Stimulated activated CD8-positive, alpha-beta memory T cell treated with anti-CD3 and anti-CD28 coated beads, Interleukin-2, amount 100 ng/mL, for 1 hour (primary cell): ENCODE measurements around the gene OR6S1.
"Not testable (repeated sequence)": the region's sequence is repeated elsewhere in the genome, so short reads cannot be mapped to it uniquely, and the experiment has no call there.

ENCODE experiments used
- DNase-seq, 2 donors: peaks; one replicate each; pipeline ENCODE4 v3.0.0-alpha.2; 2020; ENCODE audit warnings: low read depth in 2 of 2

OR6S1 gene

DNA sequence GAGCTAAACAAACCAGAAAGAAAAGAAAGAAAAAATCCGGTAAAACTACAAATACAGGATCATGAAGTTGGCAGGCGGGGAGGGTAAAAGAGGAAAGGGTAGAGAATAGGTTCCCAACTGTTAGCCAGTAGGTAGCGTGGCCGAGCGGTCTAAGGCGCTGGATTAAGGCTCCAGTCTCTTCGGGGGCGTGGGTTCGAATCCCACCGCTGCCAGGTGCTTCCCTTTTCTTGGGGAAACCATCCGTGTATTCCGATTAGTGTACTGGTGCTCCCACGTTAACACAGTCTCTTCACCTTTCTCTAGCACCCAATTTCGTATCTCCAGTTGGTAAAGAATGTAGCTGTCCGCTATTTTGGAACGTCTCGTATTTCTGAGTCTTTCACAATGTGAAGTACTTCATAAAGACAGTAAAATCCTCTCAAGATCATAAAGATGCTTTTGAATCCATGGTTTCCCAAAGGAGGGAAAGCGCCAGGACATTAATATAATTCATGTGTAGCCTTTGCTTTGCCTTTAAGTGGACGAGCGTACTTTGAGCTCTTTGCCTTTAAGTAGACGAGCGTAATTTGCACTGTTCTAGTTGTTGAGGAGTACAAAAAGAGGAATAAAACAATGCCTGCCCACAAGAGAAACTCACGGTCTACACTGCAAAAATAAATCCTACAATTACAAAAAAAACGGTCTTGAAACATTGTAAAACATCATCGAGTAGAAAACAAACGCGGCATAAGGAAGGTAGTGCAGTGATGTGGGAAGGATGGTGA is 31.3 kb downstream of the OR6S1 start:
- peak; percentile 37 to 52 for DNase-seq

DNA sequence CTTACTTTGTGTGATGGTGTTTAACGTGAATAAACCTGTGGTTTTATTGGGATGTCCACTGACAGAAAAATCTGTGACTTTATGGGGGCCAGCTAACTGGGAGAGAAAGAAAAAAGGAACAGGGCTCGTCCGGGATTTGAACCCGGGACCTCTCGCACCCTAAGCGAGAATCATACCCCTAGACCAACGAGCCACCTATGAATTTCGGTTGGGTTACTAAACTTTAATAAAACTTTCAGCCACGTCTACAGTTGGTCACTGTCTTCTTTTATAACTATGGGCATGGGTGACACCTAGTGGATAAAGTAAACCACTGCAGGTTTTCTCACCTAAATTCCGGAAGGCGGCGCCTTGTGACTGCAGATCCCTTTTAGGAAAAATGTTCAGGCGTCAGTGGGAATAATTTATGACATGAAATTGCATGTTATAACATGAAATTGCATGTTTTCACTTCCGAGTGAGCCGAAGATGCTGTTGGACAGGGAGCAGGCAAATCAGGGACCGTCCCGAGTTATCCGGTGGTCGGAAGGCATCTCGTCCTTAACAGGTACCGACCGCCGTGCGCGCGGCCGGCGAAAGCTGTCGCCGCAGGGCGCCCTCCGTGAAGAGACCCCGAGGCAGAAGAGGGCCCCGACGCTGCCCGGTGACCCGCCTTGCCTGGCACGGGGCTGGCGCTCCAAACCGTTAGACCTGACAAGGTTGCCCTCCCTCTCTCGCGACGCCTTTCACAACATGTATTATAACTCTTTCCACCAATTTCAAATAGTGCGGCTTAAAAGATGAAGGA is 32.1 kb downstream of the OR6S1 start:
- no peak for DNase-seq

DNA sequence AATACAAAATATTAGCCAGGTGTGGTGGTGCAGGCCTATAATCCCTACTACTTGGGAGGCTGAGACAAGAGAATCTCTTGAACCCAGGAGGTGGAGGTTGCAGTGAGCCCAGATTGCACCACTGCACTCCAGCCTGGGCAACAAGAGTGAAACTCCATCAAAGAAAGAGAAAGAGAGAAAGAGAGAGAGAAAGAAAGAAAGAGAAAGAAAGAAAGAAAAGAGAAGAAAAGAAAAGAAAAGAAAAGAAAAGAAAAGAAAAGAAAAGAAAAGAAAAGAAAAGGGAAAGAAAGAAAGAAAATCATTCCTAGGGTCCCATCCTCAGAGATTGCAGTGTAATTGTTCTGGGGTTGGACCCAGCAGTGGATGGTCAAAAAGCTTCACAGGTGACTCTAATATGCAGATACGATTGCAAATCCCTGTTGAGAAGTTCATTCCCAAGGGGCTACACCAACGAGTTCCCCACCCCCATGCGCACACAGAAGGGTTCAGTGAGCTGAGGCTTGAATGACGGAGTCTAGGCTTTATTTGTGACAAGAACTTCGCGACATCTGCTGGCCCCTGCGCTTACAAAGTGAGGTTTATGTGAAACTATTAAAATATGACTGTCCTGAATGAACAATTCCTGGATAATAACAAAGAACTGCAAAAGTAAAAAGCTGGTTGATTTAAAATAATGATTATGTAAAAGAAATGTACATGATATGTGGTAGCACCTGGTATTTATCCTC is 32.9 kb downstream of the OR6S1 start:
- no peak for DNase-seq

DNA sequence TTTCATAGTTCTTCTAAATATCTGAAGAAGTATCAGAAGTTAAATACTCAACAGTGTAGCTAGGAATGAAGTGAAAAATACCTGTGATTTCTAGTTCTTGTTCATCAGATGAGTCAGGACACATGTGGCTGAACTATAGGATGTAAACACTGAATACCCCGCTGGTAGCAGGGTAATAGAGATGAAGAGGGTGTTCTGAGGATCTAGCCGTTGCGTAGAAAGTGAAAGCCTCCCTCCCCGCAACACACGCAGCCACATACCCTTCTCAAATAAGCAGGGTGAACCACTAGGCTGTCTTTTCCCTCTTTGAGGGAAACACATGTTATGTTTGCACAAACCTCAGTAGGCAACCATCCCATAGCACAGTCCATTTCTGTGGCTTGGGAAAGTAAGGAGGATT is 33.9 kb downstream of the OR6S1 start:
- no peak for DNase-seq

DNA sequence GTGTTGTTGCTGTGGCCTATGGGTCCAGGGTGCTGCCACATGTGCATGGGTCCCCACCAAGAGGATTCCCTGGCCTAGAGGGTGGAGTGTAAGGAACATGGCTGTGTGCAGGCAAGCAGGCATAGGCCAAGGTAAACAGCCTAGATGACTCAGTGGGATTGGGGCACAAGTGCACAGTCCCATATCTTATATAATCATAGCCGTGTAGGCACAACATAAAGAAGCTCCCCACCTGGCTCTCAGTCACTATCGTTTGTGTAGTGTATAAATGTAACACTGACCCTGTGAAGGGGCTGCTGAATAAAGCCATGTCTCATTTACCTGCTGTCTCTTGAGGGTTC is 34.6 kb downstream of the OR6S1 start:
- no peak for DNase-seq

DNA sequence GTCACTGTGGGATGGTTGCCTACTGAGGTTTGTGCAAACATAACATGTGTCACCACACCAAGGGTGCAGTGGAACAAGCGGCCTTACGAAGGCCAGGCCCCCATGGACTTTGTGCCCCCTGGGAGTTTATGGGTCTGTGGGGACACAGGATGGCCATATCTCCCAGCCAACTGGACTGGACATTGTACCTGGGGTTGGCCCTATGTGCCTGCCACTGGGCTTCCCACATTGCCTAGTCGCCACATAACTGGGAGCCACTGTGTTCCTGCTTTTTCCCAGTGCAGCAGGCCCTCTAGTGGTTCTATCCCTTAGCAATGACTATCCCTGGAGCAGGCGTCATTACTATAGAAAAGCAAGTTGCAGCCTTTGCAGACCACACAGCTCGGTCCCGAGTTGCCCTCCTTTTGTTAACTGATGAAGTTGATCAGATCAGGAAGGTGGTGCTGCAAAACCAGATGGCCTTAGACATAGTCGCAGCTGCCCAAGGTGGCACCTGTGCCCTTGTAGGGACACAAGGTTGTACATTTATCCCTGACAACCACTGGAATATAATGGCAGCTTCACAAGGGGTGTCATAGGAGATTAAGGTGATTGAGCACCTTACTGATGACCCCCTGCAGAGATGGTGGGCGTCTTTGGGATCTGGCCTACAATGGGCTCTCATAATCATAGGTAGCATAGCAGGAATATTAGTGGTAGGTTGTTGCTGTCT is 35.1 kb downstream of the OR6S1 start:
- no peak for DNase-seq

DNA sequence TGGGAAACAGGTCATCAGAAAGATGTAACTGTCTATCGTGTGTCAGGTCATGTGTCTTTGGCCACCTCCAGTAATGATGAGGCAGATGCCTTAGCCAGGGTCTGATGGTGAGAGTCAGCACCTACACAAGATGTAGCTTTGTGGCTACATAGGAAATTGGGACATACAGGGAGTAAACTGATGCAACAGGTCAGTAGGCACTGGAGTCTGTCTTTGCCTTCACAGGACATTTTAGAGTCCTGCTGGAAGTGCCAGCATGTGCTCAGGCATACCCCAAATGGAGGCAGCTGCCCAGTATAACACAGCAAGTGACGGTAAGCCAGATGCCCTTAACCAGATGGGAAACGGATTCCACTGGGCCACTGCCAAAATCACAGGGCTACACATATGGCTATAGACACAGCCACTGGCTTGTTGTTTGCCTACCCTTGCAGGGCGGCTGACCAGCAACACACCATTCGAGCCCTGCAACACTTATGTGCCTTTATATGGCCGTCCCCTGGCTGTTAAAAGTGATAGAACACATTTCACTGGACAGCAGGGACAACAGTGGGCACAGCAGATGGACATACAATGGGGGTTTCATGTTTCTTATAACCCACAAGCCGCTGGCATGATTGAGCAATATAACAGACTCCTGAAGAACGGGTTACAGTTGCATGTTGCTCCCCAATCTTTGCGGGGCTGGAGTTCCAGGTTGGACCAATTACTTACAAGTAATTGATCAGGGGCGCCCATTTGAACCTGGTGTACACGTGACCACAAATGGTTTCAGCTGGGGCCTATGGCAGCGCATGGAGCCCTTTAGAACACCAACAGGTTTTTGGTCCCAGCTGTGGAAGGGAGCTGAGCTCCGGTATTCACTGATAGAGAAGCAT is 37.4 kb downstream of the OR6S1 start:
- no peak for DNase-seq

DNA sequence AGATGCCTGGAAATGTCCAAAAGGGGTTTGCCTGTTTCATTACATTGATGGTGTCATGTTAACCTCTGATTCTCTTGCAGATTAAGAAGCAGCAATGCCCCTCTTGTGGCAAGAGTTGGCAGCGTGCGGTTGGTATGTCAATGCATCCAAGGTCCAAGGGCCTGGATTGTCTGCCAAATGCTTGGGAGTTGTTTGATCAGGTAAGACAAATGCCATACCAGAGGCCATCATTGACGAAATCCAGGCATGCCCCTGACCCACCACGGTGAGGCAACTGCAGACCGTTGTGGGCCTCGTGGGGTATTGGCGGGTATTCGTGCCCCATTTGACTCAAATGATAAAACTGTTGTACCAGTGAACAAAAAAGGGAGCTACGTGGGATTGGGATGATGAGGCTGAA is 38.9 kb downstream of the OR6S1 start:
- no peak for DNase-seq

DNA sequence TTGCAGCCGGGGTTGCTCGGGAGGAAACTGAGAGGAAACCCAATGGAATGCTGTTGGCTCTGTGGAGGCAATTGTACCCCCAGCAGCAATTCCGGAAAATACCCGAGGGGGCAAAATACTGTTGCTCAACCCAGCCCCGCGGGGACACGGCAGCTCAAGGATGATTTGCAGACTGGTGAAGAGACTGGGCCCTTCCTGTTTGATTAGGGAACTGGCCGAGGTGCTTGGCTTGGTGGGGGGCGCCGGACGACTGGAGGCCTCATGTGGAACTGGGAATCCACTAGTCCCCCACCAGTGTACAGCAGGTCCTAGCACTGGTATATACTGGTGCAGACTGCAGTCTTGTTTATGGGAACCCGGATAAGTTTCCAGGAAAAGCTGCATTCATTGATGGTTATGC is 40.0 kb downstream of the OR6S1 start:
- DNase-seq = no peak

DNA sequence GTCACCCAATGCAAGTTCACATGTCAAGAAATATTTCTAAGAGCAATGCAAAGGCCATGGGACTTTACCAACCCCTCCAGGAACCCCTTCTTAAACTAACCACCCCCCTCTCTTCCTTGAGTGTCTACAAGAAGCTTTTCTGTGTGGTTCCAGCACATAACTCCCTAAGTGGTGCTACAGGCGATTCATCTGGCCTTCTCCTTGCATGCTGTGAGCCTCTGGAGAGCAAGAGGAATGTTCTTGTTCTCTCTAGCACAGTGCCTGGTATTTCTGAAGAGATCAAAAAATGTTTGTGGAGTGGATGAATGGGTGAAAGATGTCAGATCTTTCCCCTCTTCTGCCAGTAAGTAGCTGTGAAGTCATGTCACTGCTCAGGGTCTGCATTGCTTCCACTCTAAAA is 44.4 kb downstream of the OR6S1 start:
- no peak for DNase-seq

DNA sequence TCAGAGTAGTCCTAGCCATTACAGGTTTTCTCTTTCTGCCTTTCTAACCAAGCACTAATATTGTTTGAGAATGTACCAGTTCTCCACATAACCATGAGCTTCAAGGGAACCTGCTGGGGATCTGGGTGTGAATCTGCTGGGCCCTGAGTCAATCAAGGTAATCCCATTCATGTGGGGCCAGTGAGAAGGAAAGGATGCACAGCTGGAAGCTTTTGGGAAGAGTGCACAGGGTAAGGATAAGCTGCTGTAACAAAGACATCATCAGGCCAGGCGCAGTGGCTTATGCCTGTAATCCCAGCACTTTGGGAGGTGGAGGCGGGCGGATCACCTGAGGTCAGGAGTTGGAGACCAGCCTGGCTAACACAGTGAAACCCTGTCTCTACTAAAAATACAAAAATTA is 45.8 kb downstream of the OR6S1 start:
- DNase-seq = not testable (repeated sequence)

DNA sequence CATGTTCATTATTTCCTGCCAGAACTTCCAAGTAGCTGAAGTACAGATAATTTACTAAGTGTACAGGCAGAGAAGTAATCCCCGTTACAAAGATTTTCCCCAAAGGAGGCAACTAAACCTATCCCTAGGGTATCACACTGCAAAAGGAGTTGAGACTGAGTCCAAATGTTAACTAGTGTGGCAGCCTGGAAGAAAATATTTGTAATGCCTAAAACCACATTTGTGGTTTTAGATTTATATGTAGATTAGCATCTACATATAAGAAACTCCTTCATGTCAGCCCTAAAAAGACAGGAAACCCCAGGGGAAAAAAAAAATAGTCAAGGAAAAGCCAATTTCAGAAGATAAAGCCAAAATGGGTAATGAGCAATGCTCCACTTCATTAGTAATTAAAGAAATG is 48.9 kb downstream of the OR6S1 start:
- DNase-seq = no peak

DNA sequence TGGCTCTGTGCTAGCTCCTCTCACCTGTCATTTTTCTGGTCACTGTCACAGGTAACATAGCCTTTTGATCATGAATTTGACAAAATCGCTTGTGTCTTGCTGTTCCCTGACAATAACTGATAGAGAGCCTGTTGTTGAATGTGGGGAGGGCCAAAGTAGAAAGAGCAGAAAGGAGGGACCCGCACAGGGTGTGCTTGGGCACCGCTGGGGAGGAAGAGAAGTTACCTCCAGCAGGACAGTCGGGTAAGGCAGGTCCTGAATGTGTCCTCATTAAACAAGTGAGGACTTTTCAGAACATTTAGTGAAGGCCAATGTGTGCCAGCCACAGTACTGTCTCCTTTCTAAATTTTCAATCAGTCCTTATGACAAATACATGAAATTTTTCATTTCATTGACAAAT is 50.3 kb downstream of the OR6S1 start, which contains the start of gene RNASE12:
Gene RNASE12, minus strand, starts transcription at position 142 of the 400 bp plus-strand sequence. CDS start 653 bp downstream, outside the sequence.
- DNase-seq = no peak
